ENCODE data around the gene PCMT1.
"Not testable (repeated sequence)": the region's sequence is repeated elsewhere in the genome, so short reads cannot be mapped to it uniquely, and the experiment has no call there.

Gene PCMT1

DNA sequence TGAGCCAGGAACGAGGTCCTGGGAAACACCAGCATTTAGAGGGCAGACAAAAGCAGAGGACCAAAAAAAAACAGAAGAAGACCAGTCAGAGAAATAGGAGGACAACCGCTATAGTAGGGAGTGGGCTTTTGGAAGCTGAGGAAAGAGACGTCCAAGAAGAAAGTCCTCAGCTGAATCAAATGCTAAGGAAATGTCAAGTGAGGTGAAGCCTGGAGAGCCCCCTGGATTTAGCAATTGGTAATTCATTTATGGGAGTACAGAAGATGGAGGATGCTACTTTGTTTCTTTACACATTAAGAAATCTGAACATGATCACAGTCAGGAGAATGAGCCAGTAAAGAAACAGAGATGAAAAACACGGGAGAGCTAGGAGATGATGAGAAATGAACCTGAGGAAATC is 73.5 kb downstream of the PCMT1 start:
- DNase-seq: no peak

- no peak for DNase-seq
Observed at GRCh38 chr6:149825292-149825691, 75.8 kb downstream of the PCMT1 start.

DNA sequence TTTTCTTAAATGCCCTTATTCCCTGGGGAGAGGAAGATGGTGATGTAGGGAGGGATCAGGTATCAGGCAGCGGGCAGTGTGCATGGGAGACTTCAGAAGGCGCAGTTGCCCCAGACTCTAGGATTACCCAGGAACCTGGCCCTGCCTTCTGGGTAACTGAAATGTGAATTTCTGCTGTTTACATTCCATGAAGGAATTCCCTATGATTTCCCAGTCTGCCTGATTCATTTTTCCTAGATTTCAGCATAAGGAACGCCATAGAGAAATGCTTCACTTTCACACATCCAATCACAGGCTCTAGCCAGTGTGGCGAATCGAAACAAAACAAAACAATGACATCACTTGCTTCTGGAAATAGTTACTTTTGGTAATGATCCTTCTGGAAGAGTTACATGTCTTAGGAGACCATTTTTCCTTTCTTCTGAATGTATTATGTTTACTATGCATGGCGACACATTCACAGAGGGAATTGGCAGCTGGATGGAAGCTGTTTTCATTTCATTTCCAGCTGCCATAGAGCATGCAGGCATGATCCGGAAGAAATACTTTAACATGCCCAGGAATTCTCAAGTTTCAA is 81.3 kb downstream of the PCMT1 start:
- no peak for DNase-seq

- no peak for DNase-seq
Observed at GRCh38 chr6:149831308-149831820, 81.8 kb downstream of the PCMT1 start.

- no peak for DNase-seq
Observed at GRCh38 chr6:149833651-149834050, 84.1 kb downstream of the PCMT1 start.

- DNase-seq: peak; percentile 30
Observed at GRCh38 chr6:149834513-149835481, 85.3 kb downstream of the PCMT1 start.

DNA sequence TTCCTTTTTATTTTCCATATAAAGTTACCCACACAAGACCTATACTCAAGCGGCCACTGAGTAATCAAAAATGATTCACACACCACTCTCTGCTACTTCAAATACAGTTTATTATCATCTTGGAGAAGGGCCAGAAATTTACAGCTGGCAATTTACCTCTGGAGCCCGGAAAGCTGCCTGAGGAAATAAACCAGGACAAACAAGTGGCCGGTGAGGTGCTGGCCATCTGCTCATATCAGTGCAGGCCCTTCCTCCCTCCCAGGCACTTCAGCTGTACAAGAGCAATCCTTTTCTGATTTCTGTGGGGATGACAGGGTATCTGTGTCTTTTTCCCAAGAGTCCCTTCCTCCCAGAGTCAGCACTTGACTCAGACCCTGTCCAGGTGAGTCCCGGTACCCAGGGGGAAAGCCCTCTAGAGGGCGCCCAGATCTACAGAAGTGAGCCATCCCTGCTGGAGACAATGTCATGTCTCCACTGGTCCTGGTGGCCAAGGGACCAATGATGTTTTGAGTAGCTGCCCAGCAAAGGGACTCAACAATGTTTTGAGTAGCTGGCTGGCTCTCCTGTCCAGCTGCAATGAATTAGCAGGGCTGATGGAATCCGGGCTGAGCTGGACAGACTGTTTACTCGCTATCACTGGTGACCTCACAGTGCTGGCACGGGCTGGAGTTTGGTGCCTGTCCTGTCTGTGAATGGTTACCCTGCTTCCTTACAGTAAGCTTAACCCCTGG is 91.0 kb downstream of the PCMT1 start:
- DNase-seq: peak; percentile 65 to 82

- DNase-seq: no peak
Observed at GRCh38 chr6:149842331-149842730, 92.8 kb downstream of the PCMT1 start.

- no peak for DNase-seq
Observed at GRCh38 chr6:149843051-149843633, 93.6 kb downstream of the PCMT1 start.

GRCh38 chr6:149844036-149844435 is 94.5 kb downstream of the PCMT1 start:
- DNase-seq: not testable (repeated sequence)

DNA sequence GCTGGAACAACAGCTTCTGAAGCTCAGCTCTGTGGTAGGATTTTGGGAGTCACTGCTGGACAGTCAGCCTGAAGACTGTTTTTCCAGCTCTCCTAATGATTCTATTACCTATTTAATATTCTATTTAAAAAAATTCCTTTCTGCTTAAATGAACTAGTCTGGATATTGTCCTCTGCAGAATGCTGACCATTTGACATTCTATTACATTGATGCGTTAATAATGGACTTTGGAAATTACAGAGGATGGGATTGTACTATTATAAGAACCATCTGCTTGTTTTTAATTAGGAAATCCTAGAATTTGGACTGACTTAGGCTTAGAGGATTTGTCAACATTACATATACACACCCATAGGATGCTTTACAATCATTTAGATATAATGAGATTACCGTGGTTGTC is 94.9 kb downstream of the PCMT1 start:
- no peak for DNase-seq

- no peak for DNase-seq
Observed at GRCh38 chr6:149845549-149845948, 96.0 kb downstream of the PCMT1 start.

DNA sequence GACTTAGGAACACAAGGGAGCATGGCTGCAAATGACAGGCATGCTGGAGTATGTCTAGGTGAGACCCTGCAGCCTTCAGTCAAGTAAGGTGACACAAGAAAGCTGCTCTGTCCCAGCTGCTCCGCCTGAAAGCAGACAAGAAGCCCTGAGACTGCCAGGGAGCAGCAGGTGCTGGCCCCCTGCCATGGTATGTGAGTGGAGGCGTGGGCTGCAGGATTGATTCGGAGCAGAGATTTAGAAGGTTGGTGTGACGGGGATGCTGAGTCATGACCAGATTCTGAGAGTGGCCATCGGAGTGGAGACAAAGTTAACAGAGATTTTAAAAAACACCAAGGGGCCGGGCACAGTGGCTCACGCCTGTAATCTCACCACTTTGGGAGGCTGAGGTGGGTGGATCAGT is 96.8 kb downstream of the PCMT1 start:
- no peak for DNase-seq

DNA sequence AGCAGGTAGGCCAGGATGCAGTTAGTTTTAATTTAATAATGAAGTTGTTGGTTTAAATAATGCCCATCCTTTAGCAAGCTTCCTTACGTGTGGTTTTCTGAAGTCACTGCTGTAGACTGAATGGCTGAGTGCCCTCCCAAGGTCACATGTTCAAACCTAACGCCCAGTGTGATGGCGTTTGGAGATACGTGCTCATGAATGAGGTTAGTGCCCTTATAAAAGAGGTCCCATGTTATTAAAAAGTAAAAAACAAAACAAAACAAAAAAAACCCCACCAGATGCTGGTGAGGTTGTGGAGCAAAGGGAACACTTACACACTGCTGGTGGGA is 98.4 kb downstream of the PCMT1 start:
- no peak for DNase-seq

GRCh38 chr6:149848343-149848742 is 98.8 kb downstream of the PCMT1 start:
- not testable (repeated sequence) for DNase-seq

- DNase-seq: no peak
Observed at GRCh38 chr6:149851461-149852110, 102.0 kb downstream of the PCMT1 start.

DNA sequence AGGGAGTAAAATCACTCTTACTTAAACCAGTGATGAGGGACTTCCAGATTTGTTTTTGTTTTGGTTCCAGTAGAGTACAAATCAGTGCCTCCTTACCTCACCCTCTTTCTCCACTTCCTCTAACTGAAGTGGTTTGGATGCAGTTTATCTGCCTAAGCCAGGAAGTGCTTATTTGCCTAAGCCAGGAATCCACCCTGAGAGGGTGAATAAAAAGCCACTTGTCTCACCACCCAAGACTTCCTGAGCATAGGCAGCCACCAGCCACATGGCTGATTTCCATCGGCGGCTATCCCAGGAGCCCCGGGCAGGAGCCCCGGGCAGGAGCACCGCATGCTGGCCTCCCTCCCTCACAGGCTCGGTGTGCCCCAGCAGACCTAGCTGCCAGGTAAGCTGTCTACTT is 102.6 kb downstream of the PCMT1 start:
- DNase-seq: no peak

GRCh38 chr6:149852881-149853280 is 103.3 kb downstream of the PCMT1 start:
- no peak for DNase-seq

- DNase-seq: not testable (repeated sequence)
Observed at GRCh38 chr6:149854017-149854416, 104.5 kb downstream of the PCMT1 start.

- no peak for DNase-seq
Observed at GRCh38 chr6:149854532-149854931, 105.0 kb downstream of the PCMT1 start.

DNA sequence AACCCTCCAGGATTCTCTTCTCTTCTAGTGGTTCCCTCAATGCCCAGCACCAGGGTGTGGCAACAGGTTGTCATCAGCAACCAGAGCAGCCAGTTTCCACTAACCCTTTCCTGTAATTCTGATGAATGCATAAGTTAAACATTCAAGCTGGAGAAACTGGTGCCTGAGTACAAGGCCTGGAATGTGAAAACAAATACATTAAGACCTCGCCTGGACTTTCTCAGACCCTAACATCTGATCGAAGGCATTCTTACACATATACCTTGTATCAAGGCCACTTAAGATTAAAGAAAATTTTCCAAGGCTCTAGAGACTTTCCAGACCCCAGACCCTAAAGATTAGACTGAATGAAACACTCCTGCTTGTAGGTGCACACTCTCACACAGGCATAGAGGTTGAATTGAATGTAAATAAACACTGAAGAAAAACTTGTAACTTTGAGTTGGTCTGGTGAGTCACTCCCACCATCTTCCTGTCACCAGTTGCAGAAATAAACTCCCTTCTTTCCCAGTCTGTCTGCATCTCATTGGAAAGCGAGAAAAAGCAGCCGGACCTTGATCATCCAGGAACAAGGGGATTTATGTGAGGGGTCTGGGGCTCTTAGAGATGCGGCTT is 105.6 kb downstream of the PCMT1 start:
- DNase-seq: no peak

DNA sequence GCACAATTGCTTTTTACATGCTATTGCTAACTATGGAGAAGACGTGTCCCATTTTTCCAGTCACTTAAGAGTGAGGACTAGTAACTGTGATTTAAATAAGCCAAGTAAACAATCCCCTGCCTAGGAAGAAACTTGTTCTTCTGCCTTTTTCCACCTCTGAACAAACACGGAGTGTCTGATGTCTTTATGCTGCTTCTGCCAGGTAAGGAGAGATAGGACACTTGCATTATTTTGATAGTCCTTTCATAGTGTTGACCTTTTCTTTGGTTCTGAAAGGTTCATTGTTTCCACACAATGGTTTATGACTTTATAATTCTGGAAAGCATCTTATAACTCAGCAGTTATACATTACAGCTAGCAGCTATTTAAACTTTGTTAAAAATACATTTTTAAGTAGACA is 106.2 kb downstream of the PCMT1 start:
- DNase-seq: no peak
